Activated T-cell treated with anti-CD3 and anti-CD28 coated beads, Interleukin-2, amount 50 U/mL, for 48 hours (primary cell): ENCODE measurements around the gene THAP7.
"Not testable (repeated sequence)": the region's sequence is repeated elsewhere in the genome, so short reads cannot be mapped to it uniquely, and the experiment has no call there.

Experiments
- DNase-seq, 2 experiments: peaks; one replicate each; pipeline ENCODE4 v3.0.0-alpha.2; 2020

The THAP7 gene

GRCh38 chr22:21001601-21002325, at the start of gene THAP7:
TSS of gene THAP7 (minus strand) at chr22:21002118. CDS start at chr22:21001911, 207 bp downstream.
- DNase-seq, result peak; percentile 97 to 98

GRCh38 chr22:21051145-21051830, 49.4 kb upstream of the THAP7 start:
- no peak for DNase-seq

GRCh38 chr22:21048965-21049364, 47.0 kb upstream of the THAP7 start:
- not testable (repeated sequence) for DNase-seq

GRCh38 chr22:21048448-21048847, 46.5 kb upstream of the THAP7 start:
- DNase-seq, result not testable (repeated sequence)

- no peak for DNase-seq
These were observed 45.8 kb upstream of the THAP7 start for GRCh38 chr22:21047730-21048129.

GRCh38 chr22:21047035-21047661, 45.2 kb upstream of the THAP7 start:
- DNase-seq, result no peak

GRCh38 chr22:21045585-21046294, 43.8 kb upstream of the THAP7 start, which contains the start of gene LRRC74B:
TSS of gene LRRC74B (plus strand) at chr22:21045946. CDS start at chr22:21045987, 41 bp downstream.
- peak; percentile 80 to 86 for DNase-seq

- DNase-seq, result peak in 1 of 2 experiments; percentile 29
These were observed 43.1 kb upstream of the THAP7 start for GRCh38 chr22:21044931-21045584.

GRCh38 chr22:21043860-21044535, 42.1 kb upstream of the THAP7 start:
- no peak for DNase-seq

- DNase-seq, result no peak
These were observed 41.3 kb upstream of the THAP7 start for GRCh38 chr22:21042978-21043859.

GRCh38 chr22:21041937-21042336, 40.0 kb upstream of the THAP7 start:
- DNase-seq, result no peak

- not testable (repeated sequence) for DNase-seq
These were observed 37.2 kb upstream of the THAP7 start for GRCh38 chr22:21039158-21039557.

GRCh38 chr22:21038405-21038804, 36.5 kb upstream of the THAP7 start:
- no peak for DNase-seq

- DNase-seq, result no peak
These were observed 33.1 kb upstream of the THAP7 start for GRCh38 chr22:21034989-21035388.

- DNase-seq, result no peak
These were observed 32.0 kb upstream of the THAP7 start for GRCh38 chr22:21033895-21034294.

GRCh38 chr22:21032868-21033688, 31.2 kb upstream of the THAP7 start:
- no peak for DNase-seq

GRCh38 chr22:21032037-21032867, 30.3 kb upstream of the THAP7 start, which contains the start of gene SLC7A4:
TSS of gene SLC7A4 (minus strand) at chr22:21032561. CDS start at chr22:21031812, 749 bp downstream.
- DNase-seq, result no peak

- no peak for DNase-seq
These were observed 29.7 kb upstream of the THAP7 start for GRCh38 chr22:21031545-21032036.
